Activated CD4-positive, alpha-beta T cell treated with anti-CD3 and anti-CD28 coated beads, Interleukin-2, amount 10 ng/mL, durations not matched to agents 7 days and 5 days (primary cell): ENCODE measurements around the gene AFF3. TPM values are rescaled to one million over a fixed set of nuclear protein-coding genes. Genes with fewer than 3 reads are reported as not detected.

Experiments
- CTCF ChIA-PET: fragments of 350-600 bp; sonication (Branson Sonifier 250); formaldehyde crosslinking; loops from one replicate; lab custom pipeline; 2021; ENCODE audit warnings: antibody characterized with exemption; lab: Charles Lee
- POLR2A ChIA-PET: fragments of 350-600 bp; sonication (Branson Sonifier 250); formaldehyde crosslinking; loops from one replicate; lab custom pipeline; 2021; ENCODE audit warnings: antibody characterized with exemption; lab: Charles Lee
- DNase-seq: peaks from one replicate; pipeline ENCODE4 v3.0.0-alpha.2; 2020
- H3K27ac Mint-ChIP-seq: one replicate; pipeline ENCODE4 v1.8.0; 2021; ENCODE audit warnings: mild to moderate bottlenecking, moderate library complexity, mixed read lengths
- H3K27me3 Mint-ChIP-seq: one replicate; pipeline ENCODE4 v1.8.0; 2021; ENCODE audit warnings: mixed read lengths
- H3K36me3 Mint-ChIP-seq: one replicate; pipeline ENCODE4 v1.8.0; 2021; ENCODE audit warnings: low read depth, mixed read lengths
- H3K4me1 Mint-ChIP-seq: one replicate; pipeline ENCODE4 v1.8.0; 2021; ENCODE audit warnings: mixed read lengths
- H3K4me3 Mint-ChIP-seq: one replicate; pipeline ENCODE4 v1.8.0; 2021; ENCODE audit warnings: mild to moderate bottlenecking, moderate library complexity, mixed read lengths
- H3K9me3 Mint-ChIP-seq: one replicate; pipeline ENCODE4 v1.8.0; 2021; ENCODE audit warnings: mixed read lengths
- total RNA-seq, 2 experiments: library from RNA; stranded (reverse); gene quantifications; one replicate each; pipeline ENCODE4 v1.2.3, GENCODE V29; 2021

The AFF3 gene
- total RNA-seq, 2 experiments from 2014 or later = 7.4 to 13.0 TPM

DNA sequence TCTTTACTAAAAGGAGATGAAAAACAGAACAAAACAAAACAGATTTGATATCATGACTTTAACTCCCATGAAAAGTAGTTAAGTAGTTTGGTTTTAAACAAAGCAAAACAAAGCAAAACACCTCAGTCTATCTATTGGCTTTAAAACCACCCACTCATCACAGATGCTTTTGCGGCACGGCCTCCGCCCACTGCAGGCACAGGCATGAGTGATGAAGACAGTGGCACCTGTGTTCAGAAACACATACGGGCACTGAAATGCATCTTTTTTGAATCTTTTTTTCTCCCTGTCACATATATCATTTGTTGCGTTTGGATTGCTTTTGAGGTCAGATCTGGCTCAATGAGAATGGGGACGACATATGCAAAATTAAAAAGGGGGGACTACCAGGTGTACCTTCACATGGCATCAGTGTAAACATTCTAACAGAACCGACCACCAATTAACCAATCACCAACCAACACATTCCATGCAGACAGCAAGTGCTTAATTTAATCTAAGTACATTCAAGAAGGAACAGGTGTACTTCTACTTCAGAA, 505.2 kb downstream of the AFF3 start:
- H3K4me1 Mint-ChIP-seq = no peaks in the 10 kb centered on the region

DNA sequence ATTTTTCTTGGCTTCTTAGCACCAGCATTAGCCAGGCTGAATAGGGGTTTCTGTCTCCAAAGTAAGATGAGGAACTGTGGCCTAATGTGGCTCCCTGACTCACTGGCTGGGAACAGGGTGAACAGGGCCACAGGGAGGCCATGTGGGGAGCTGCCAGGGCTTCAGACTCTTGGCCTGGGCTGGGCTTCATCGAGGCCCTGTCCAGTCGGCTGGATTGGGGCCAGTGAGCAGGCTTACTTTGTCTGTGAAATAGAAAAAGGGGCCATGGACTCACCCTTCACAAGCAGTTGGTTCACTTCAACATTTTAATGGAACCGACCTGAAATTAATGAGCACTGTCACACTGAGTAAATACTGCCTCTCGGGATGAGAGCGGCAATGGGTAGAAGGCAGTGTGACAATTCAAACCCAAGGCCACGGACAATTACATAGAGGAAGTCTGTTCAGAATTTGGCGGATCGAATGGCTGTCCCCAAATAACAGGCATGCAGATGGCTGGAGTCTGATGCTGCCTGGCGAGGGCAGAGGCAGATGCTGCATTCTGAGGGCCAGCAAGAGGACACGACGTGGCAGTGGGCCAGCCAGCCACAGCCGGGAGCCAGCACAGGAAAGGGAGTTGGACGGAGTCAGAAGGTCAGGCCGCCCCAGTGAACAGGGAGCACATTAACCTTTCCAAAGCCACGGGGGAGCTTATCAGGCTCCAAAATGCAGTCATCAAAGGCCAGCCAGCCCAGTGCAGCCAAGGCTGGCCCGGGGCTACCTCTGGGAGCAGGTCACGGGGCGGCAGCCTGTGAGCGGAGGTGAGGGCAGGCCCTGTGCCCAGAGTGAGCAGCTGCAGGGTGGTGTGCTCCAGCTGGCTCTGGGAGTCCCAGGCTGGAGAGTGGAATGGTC, 506.0 kb downstream of the AFF3 start:
- POLR2A ChIA-PET = no interaction called here
- Mint-ChIP-seq H3K36me3 (no peaks in the 10 kb centered on the region), H3K4me1 (no peaks in the 10 kb centered on the region), H3K4me3 (no peak overlapping the region), H3K27ac (no peak overlapping the region), H3K27me3 (no peaks in the 10 kb centered on the region), H3K9me3 (peaks cover 12% of the 10 kb centered on the region)
- DNase-seq = no peak
- CTCF ChIA-PET = no interaction called here

More for the DNA sequence above, 505.2 kb downstream of the AFF3 start:
- DNase-seq = no peak
- Mint-ChIP-seq H3K27me3 (no peaks in the 10 kb centered on the region), H3K9me3 (peaks cover 12% of the 10 kb centered on the region), H3K27ac (no peak overlapping the region), H3K4me3 (no peak overlapping the region), H3K36me3 (no peaks in the 10 kb centered on the region)
- POLR2A ChIA-PET = no interaction called here
- CTCF ChIA-PET = no interaction called here

DNA sequence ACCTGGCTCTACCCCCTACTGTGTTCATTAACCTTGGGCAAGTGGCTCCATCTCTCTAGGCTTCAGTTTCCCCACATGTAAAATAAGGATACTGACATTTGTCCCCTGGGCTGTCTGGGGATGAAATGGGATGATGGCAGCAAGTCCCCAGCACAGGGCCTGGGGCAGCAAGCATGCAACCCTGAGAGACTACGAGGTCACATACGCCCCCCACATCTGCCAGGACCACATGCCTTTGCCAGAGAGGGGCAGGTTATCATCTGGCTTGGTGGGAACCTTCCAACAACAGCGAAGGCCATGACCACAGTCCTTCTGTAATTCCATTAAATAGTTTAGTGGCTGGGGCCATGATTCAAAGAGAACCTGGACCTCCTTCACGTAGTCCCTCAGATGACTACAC, 506.7 kb downstream of the AFF3 start:
- H3K27ac Mint-ChIP-seq = no peak overlapping the region
- H3K9me3 Mint-ChIP-seq = peaks cover 12% of the 10 kb centered on the region
- no peaks in the 10 kb centered on the region for H3K27me3 Mint-ChIP-seq
- no peak overlapping the region for H3K4me3 Mint-ChIP-seq
- POLR2A ChIA-PET = no interaction called here
- no peaks in the 10 kb centered on the region for H3K36me3 Mint-ChIP-seq
- CTCF ChIA-PET = no interaction called here
- H3K4me1 Mint-ChIP-seq = no peaks in the 10 kb centered on the region
- no peak for DNase-seq

DNA sequence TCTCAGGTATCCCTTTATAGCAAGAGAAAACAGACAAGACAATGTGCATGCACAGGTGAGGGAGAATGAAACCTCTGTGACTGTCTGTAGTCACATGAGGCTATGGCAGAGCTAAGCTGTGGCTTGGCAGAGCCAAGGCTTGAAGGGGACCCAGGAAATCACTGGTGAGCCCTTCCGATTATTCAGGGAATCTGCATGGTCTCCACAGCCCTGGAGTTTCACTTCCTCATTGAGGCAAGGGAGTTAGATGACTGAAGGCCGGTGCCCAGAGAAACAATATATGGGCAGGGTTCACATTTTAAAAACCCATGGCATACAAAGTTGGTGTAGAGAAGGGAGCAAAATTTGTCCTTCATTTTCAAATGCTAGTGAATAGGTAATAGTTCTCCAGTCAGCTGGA, 508.2 kb downstream of the AFF3 start:
- Mint-ChIP-seq H3K4me3 (no peak overlapping the region), H3K4me1 (no peaks in the 10 kb centered on the region), H3K9me3 (peaks cover 12% of the 10 kb centered on the region), H3K27ac (no peak overlapping the region), H3K36me3 (no peaks in the 10 kb centered on the region), H3K27me3 (no peaks in the 10 kb centered on the region)
- no peak for DNase-seq
- POLR2A ChIA-PET = no interaction called here
- CTCF ChIA-PET = no interaction called here

DNA sequence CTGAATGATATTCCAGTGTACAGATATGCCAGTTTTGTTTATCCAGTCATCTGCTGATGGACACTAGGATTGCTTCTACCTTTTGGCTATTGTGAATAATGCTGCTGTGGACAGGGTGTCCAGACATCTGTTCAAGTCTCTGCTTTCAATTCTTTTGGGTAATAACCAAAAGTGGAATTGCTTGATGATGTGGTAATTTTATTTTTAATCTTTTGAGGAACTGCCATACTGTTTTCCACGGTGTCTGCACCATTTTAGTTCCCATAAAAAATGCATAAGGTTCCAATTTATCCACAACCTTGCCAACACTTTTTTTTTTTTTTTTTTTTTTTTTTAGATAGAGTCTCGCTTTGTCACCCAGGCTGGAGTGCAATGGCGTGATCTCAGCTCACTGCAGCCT, 510.7 kb downstream of the AFF3 start:
- no peak overlapping the region for H3K4me3 Mint-ChIP-seq
- no peak overlapping the region for H3K27ac Mint-ChIP-seq
- H3K27me3 Mint-ChIP-seq = no peaks in the 10 kb centered on the region
- DNase-seq = no peak
- H3K4me1 Mint-ChIP-seq = no peaks in the 10 kb centered on the region
- peaks cover 12% of the 10 kb centered on the region for H3K9me3 Mint-ChIP-seq
- ChIA-PET CTCF (no interaction called here), POLR2A (no interaction called here)
- H3K36me3 Mint-ChIP-seq = no peaks in the 10 kb centered on the region

DNA sequence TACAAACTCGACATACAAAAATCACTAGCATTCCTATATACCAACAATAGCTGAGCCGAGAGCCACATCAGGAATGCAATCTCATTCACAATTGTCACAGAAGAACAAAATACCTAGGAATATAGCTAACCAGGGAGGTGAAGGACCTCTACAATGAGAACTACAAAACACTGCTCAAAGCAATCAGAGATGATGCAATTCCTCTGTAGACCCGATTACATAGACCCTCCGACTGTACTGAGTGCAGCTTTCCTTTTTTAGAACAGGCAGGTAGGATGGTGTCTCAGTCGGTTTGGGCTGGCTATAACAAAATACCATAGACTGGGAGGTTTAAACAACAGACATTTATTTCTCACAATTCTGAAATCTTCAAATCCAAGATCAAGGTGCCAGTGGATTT, 513.1 kb downstream of the AFF3 start:
- Mint-ChIP-seq H3K4me1 (no peaks in the 10 kb centered on the region), H3K36me3 (no peaks in the 10 kb centered on the region), H3K4me3 (no peak overlapping the region), H3K9me3 (peaks cover 11% of the 10 kb centered on the region), H3K27ac (no peak overlapping the region), H3K27me3 (no peaks in the 10 kb centered on the region)
- DNase-seq = no peak
- POLR2A ChIA-PET = no interaction called here
- CTCF ChIA-PET = no interaction called here

DNA sequence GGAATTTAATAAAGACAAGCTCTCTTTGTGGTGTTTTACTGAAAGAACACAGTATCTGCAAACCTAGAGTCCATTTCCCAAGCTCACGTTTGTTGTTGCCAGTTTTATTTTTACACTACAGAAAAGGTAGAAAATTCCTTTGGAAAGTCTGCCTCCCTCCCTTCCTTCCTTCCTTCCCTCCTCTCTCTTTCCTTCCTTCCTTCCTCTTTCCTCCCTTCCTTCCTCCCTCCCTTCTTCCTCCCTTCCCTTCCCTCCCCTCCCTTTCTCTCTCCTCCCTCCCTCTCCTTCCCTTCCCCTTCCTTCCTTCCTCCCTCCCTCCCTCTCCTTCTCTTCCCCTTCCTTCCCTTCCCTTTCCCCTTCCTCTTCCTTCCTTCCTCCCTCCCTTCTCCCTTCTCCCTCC, 516.2 kb downstream of the AFF3 start:
- Mint-ChIP-seq H3K4me1 (no peaks in the 10 kb centered on the region), H3K9me3 (no peaks in the 10 kb centered on the region), H3K27ac (no peak overlapping the region), H3K27me3 (no peaks in the 10 kb centered on the region), H3K4me3 (no peak overlapping the region), H3K36me3 (no peaks in the 10 kb centered on the region)
- POLR2A ChIA-PET = no interaction called here
- no peak for DNase-seq
- CTCF ChIA-PET = no interaction called here

DNA sequence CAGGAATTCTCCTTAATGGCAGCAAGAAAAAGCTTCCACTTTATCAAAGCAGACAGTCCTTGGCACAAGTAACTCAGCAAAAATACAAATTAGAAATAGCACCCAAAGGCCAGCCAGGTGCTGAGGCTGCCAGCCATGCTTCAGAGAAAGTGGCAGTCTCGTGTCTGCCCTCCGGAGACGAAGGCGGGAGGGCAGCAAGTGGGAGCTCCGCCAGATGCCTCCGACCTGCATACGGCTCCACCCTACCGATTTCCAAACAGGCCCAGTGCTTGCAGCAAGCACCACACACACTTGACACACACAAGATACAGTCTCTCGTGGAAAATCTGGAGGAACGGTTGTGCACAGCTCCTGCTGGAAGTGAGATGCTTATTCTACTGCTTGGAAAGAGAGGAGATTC, 517.7 kb downstream of the AFF3 start:
- DNase-seq = no peak
- H3K9me3 Mint-ChIP-seq = no peaks in the 10 kb centered on the region
- no peaks in the 10 kb centered on the region for H3K4me1 Mint-ChIP-seq
- no peak overlapping the region for H3K27ac Mint-ChIP-seq
- no peak overlapping the region for H3K4me3 Mint-ChIP-seq
- H3K27me3 Mint-ChIP-seq = no peaks in the 10 kb centered on the region
- ChIA-PET POLR2A (no interaction called here), CTCF (no interaction called here)
- no peaks in the 10 kb centered on the region for H3K36me3 Mint-ChIP-seq

DNA sequence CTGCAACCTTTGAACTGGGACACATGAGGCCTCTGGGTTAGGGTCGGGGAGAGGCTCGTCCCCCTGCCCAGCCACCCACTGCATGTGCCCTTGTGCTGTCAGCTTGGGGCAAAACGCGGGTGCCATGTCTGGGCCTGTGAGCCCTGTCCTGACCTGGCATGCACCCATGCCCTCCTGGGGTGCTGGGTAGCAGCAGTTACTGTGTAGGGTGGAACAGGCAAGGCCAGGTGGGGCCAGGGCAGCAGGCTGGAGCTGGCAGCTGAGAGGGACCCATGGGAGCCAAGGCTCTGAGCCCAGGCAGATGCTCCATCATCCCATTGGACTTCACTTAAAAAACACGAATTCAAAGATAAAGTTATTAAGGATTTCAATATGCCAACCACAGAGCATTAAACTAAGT, 518.8 kb downstream of the AFF3 start:
- POLR2A ChIA-PET = no interaction called here
- H3K4me1 Mint-ChIP-seq = no peaks in the 10 kb centered on the region
- CTCF ChIA-PET = no interaction called here
- H3K4me3 Mint-ChIP-seq = no peak overlapping the region
- no peak overlapping the region for H3K27ac Mint-ChIP-seq
- H3K27me3 Mint-ChIP-seq = no peaks in the 10 kb centered on the region
- DNase-seq = no peak
- no peaks in the 10 kb centered on the region for H3K36me3 Mint-ChIP-seq
- no peaks in the 10 kb centered on the region for H3K9me3 Mint-ChIP-seq

DNA sequence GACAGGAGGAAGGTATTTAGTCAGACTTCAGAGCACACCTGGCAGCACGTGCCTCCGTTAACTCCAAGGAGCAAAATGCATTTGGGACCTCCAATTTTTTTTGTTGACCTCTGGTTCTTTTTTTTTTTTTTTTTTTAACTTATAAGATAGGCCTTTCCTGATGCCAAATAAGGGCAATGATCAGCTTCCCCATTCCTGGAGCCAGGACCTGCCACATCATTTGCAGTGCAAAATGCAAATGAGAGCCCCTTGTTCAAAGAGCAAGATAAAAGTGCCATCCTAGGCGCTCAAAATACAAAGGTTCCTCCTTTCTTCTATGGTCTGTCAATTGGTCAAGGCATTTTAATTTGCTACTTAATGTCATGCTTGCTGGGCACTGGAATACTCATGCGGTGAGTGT, 519.4 kb downstream of the AFF3 start:
- POLR2A ChIA-PET = no interaction called here
- H3K4me1 Mint-ChIP-seq = no peaks in the 10 kb centered on the region
- no peaks in the 10 kb centered on the region for H3K9me3 Mint-ChIP-seq
- CTCF ChIA-PET = no interaction called here
- no peak overlapping the region for H3K27ac Mint-ChIP-seq
- H3K27me3 Mint-ChIP-seq = no peaks in the 10 kb centered on the region
- DNase-seq = no peak
- H3K36me3 Mint-ChIP-seq = no peaks in the 10 kb centered on the region
- H3K4me3 Mint-ChIP-seq = no peak overlapping the region

DNA sequence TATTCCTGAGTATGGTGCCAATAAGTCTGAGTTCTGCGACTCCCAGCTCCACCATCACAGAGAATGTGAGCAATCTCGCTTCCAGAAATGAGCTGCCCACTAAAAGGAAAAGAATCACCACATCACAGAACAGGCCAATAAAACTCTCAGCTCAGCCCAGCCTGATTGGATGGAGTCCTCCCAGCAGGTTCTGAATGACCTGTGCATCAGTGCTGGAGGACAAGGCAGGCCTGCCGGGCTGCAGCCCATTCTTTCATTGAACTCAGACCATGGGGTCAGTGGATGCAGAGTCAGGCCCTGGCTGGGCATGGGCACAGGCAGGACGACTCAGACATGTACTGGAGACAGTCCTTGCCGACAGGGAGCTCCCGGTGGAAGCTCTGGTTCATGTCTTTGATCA, 519.9 kb downstream of the AFF3 start:
- ChIA-PET POLR2A (no interaction called here), CTCF (no interaction called here)
- Mint-ChIP-seq H3K4me1 (peaks cover under 1% of the 10 kb centered on the region), H3K27me3 (no peaks in the 10 kb centered on the region), H3K27ac (no peak overlapping the region), H3K36me3 (no peaks in the 10 kb centered on the region), H3K9me3 (no peaks in the 10 kb centered on the region), H3K4me3 (no peak overlapping the region)
- no peak for DNase-seq

DNA sequence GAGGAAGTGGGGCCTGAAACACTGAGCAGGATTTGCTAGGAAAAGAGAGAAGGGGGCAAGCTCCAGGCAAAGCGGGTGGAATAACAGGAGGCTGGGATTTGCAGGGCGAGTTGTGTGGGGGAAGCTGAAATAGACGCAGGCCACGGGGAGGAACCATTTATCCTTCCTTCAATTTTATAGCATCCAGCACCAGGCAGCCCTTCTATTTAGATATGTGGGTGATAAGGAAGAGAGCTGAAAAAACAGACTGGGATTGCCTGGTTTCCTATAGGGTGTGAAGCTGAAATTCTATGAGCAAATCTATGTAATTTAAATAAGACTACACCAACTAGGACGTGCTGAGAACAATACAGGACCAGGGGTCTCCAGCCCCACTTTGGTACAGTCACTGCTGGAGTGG, 520.6 kb downstream of the AFF3 start:
- Mint-ChIP-seq H3K27me3 (no peaks in the 10 kb centered on the region), H3K36me3 (no peaks in the 10 kb centered on the region), H3K4me1 (peaks cover 4% of the 10 kb centered on the region), H3K4me3 (no peak overlapping the region), H3K27ac (no peak overlapping the region), H3K9me3 (no peaks in the 10 kb centered on the region)
- DNase-seq = no peak
- CTCF ChIA-PET = interaction anchor here (0.6 kb wide), 1 partner anchor 8 kb away, joined by 3 read pairs; no protein-coding TSS in a partner anchor
- POLR2A ChIA-PET = no interaction called here

DNA sequence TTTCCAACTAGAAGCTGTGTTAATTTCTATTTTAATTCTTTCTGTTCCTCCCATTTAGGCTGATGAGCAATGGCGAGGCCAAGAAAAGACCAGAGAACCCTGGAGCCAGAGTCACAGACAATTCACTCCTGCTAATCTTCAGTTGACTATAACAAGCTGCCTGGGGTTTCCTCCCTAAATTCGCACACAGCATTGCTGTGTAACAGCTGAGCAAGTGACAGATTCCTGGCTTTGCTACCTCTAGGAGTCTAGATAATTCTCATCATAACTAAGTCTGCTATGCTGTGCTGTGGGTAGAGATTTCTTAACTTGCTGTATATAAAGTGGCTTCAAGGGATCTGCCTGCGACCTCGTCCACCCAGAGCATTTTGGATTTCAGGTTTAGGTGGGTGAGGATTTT, 521.3 kb downstream of the AFF3 start:
- no peaks in the 10 kb centered on the region for H3K36me3 Mint-ChIP-seq
- H3K9me3 Mint-ChIP-seq = no peaks in the 10 kb centered on the region
- no peak for DNase-seq
- H3K4me3 Mint-ChIP-seq = no peak overlapping the region
- no peak overlapping the region for H3K27ac Mint-ChIP-seq
- CTCF ChIA-PET = interaction anchor here (0.6 kb wide), 1 partner anchor 69 kb away, joined by 4 read pairs; no protein-coding TSS in a partner anchor
- POLR2A ChIA-PET = no interaction called here
- no peaks in the 10 kb centered on the region for H3K27me3 Mint-ChIP-seq
- H3K4me1 Mint-ChIP-seq = peaks cover 4% of the 10 kb centered on the region
